Retinal pigment epithelial cell (primary cell): Measurements from ENCODE around the gene MAP4K1.

Experiments
- DNase-seq: peaks from one replicate; pipeline ENCODE4 v3.0.0-alpha.2; 2010; ENCODE audit warnings: low read depth
- H3K4me3 ChIP-seq: 2 replicates; pipeline ENCODE4 v1.5.1; 2011; ENCODE audit warnings: mild to moderate bottlenecking, low read length, control low read depth, moderate library complexity
- CTCF ChIP-seq: conservative IDR thresholded peaks from 2 replicates; pipeline ENCODE4 v1.5.1; 2011; ENCODE audit warnings: low read depth, low read length, control low read depth, inconsistent platforms

MAP4K1 gene

DNA sequence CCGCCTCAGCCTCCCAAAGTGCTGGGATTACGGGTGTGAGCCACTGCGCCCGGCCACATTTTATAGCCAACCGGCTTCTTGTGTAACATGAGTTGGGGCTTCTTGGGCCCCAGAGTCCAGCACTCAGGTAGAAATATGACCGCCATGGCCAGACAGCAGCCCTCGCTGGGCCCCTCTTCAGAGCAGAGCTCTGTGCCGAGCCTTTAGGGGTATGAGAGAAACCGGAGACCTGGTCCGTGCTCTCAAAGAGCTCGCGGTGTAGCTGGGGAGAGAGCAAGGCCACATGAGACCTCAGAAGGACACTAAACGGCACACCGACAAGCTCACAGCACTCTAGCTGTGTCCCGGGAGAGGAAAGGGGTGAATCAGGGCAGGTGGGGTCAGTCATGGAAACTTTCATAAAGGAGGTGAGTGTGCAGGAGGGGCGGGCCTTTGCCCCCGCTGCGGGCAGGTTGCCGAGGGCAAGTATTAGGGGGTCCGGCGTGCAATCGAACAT, 45.5 kb upstream of the MAP4K1 start:
- no peak overlapping the region for H3K4me3 ChIP-seq
- DNase-seq: no peak
- no peak for TF ChIP-seq CTCF

GRCh38 chr19:38662537-38663155, 44.9 kb upstream of the MAP4K1 start:
- H3K4me3 ChIP-seq: no peak overlapping the region
- no peak for DNase-seq
- no peak for TF ChIP-seq CTCF

DNA sequence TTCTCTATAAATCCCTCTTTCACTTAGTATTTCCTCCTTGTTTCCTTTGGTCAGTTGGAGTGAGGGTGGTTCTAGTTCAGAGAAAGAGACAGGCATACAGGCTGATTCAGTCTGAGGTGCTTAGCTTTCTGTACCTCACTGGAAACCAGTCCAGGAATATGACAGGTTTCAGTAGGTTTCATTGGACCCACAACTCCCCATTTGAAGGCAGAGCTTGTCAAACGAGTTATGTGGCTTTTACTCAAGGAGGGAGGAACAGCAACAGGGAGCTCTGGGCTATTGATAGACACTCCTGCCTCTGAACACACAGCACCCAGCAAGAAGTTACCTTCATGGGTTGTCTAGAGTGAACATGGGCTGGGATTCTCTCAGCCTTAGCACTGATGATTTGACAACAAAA, 44.2 kb upstream of the MAP4K1 start:
- no peak for TF ChIP-seq CTCF
- DNase-seq: no peak
- no peak overlapping the region for H3K4me3 ChIP-seq

DNA sequence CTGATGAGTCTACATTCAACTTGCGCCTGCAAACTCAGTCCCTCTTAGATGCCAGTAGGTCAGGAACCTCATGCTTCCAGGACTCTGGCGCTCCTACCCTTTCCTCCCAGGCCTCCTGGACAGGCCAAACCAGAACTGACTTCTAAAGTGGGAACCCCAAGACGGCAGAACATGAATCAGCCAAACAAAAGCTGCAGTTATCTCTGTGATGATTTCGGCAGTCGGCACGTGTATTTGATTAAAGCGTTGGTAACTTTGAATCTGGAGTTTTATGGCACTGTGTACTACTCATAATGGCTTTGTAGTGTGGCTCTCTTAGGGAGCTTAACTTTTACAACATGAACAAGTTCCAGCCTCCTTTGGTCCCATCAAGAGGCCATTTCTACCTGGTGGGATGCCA, 43.4 kb upstream of the MAP4K1 start:
- no peak for DNase-seq
- H3K4me3 ChIP-seq: no peak overlapping the region
- TF ChIP-seq CTCF: no peak

- no peak for TF ChIP-seq CTCF
- DNase-seq: no peak
- H3K4me3 ChIP-seq: no peak overlapping the region
Measured at GRCh38 chr19:38660724-38661123, 43.0 kb upstream of the MAP4K1 start.

- peak overlapping the region; percentile 1 for H3K4me3 ChIP-seq
- no peak for TF ChIP-seq CTCF
- DNase-seq: peak; percentile 98
Measured at GRCh38 chr19:38658462-38659306, 40.9 kb upstream of the MAP4K1 start.
